SKM-1 (cell line): ENCODE data around the gene ACOX3.
"Not testable (repeated sequence)": the region's sequence is repeated elsewhere in the genome, so short reads cannot be mapped to it uniquely, and the experiment has no call there.

Source experiments
- DNase-seq: peaks from one replicate; lab custom pipeline; 2025; ENCODE audit not compliant: unreplicated experiment; lab: John Stamatoyannopoulos, UW

The ACOX3 gene

DNA sequence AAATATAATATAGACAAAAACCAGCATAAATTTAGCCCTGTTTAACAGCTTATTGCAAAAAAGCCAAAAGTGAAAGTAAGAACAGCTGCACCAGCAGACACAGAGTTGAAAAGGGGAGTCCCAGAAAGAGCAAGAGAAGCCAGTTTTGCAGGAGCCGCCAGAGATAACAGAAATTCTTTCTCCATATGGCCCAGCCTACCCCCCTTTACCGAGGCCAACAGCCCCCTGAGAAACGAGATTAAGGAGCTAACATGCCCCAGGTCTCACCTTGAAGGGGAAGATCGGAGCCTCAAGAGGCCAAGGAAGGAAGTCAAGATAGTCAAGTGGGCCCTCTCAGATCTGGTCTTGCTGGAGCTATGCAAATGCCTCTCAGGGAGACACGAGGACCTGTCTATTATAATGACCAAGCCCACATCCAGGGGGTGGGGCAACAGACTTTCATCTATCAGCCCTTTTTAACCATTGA lies 4.8 kb downstream of the ACOX3 start:
- no peak for DNase-seq

DNA sequence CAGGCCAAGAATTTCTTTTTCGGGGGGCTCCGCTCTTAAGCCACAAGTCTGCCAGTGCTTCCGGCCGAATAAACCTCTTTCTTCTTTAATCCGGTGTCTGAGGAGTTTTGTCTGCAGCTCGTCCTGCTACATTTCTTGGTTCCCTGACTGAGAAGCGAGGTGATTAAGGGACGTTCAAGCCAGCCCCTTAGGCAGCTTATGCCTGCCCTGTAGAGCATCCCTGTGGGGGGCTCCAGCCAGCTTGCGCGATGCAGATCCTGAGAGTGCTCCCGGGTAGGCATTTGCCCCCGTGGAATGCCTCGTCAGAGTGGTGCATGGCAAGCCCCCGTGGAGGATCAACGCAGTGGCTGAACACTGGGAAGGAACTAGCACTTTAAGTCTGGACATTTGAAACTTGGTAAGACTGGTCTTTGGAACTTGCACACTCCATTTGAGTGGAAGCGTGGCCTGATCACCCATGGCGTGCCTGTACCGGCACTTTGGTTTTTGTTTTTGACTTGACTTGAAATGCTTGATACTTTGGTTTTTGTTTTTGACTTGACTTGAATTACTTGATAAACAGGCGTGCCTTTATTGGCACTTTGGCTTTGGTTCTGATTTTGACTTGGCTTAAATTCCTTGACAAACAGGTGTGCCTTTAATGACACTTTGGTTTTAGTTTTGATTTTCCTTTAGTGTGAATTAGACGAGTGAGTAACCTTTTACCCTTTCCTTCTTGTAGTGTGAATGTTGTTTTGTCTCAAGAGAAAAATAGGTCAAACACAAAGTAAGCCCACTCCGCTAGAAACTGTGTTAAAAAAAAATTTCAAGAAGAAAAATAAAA lies 6.1 kb downstream of the ACOX3 start:
- no peak for DNase-seq

DNA sequence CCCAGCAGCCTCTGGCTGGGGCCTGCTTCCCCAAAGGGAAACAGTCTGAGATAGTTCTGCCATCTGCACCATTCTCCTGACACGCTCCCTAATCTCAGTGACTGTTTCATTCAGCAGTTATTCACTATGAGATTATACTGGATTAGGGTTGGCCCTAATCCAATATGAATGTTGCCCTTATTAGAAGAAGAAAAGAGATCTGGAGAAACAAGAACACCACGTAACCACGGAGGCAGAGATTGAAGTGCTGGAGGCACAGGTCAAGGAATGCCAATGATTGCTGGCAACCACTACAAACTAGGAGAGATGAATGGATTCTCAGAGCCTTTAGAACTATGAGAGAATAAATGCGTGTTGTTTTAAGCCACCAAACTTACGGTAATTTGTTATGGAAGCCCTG lies 7.4 kb downstream of the ACOX3 start:
- DNase-seq: no peak

DNA sequence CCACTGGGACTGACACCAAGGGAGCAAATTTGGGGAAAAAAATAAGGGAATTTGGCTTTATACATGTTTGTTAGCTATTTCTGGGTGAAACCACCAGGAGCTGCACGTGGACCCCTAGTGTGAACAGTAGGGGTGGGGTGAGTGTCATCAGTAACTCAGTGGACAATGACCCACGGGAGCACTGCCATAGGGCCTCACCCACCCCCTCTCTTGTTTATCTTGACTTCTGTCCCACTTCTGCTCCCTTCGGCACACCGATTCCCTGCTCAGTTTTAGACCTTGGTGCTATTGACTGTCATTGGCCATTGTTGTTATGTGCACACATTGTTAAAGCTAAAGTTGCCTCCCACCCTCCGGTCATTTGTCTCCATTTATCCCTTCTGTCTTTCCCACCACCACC lies 9.0 kb downstream of the ACOX3 start:
- DNase-seq: no peak

DNA sequence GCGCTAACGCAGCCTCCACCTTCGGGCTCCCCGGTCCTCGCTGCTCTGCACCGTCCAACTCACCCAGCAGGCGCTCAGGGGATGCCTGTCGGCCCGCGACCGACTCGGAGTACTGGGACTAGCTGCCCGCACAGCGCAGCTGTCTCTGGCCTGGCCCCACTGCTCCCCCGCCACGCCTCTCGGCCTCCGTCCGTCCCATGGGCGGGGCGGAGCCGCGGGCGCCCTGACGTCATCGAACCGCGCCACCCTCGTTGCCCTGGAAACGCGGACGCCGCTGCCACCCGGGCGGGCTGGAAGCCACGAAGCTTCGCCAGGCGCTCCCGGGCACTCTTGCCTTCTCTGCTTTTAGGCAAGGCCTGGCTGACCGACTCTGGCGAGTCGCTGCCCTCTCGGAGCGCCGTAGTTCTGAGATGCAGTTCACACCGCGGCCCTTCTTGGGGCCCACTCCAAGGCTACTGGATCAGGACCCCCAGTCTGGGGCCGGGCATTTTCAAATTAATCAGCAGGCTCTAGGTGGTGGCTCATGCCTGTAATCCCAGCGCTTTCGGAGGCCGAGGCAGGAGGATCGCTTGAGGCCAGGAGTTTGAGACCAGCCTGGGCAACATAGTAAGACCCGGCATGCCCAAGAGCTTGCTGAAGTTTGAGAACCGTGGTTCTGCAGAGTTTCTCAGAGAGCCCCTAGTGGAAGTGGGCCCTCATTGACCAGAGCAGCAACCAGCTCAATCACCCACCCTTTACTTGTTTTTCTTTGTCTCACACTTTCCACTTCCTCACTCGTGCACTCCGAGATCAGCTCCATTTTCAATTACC lies 12.0 kb downstream of the ACOX3 start:
- peak; percentile 82 for DNase-seq

DNA sequence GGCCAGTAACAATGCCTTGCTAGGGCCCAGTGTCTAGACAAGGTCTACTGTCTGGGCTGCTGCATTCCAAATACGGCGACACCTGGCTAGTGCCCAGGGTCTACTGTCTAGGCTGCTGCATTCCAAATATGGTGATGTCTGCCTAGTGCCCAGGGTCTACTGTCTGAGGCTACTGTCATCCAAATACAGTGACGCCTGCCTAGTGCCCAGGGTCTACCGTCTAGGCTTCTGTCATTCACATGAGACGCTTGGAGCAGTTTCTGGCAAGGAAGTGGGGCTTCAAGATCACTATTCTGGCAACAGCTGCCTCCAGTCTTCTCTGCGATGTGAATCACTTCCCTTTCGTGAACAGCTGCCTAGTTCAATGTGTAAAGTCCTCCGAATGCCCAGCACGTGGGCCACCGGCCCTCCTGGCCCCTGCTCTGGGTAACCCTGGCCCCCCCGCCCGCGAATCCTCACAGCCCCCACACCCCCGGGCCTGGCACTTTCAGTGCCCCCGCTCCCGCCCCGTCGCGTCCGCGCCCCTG lies 12.7 kb downstream of the ACOX3 start:
- DNase-seq: peak; percentile 31

DNA sequence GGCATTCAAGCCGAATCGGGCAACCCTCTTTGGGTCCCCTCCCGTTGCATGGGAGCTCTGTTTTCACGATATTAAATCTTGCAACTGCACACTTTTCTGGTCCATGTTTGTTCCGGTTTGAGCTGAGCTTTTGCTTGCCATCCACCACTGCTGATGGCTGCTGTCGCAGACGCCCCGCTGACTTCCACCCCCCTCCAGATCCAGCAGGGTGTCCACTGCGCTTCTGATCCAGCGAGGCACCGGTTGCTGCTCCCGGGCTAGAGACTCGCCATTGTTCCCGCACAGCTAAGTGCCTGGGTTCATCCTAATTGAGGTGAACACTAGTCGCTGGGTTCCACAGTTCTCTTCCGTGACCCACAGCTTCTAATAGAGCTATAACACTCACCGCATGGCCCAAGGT lies 13.3 kb downstream of the ACOX3 start:
- no peak for DNase-seq

DNA sequence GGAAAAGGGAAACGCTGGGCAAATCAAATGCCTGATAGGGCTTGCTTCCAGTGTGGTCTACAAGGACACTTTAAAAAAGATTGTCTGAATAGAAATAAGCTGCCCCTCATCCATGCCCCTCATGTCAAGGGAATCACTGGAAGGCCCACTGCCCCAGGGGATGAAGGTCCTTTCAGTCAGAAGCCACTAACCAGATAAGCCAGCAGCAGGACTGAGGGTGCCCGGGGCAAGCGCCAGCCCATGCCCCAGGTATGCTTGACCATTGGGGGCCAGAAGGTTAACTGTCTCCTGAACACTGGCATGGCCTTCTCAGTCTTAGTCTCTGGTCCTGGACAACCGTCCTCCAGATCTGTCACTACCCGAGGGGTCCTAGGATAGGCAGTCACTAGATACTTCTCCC lies 17.7 kb downstream of the ACOX3 start:
- no peak for DNase-seq

DNA sequence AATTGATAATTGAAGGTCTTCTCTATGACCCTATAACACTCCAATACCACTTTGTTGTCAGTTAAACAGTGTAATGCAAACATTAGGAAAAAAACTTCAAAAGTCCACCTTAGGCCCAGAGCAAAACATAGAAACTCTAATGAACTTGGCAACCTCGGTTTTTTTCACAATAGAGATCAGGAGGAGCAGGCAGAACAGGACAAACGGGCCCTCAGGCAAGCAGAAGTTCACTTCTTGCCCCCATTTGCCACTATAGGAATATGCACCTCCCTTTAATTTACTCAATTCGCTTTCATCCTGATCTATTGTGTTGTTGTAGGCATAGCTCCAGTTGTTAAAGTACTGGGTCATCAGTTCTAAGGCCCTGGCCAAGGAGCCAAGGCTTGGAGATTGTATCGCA lies 18.2 kb downstream of the ACOX3 start:
- DNase-seq: no peak

DNA sequence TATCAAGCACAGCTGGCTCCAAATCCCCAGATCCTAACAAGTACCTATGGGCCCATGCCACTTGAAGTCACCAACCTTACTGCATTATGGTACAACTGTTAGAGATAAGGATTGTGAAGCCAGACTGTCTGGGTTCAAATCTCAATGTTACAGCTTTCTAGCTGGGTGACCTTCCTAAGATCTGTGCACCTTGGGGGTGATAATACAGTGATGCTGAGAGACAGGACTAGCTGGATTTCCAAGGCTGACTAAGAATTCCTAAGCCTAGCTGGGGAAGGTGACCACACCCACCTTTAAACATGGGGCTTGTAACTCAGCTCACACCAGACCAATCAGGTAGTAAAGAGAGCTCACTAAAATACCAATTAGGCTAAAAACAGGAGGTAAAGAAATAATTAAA lies 20.4 kb downstream of the ACOX3 start:
- DNase-seq: not testable (repeated sequence)

DNA sequence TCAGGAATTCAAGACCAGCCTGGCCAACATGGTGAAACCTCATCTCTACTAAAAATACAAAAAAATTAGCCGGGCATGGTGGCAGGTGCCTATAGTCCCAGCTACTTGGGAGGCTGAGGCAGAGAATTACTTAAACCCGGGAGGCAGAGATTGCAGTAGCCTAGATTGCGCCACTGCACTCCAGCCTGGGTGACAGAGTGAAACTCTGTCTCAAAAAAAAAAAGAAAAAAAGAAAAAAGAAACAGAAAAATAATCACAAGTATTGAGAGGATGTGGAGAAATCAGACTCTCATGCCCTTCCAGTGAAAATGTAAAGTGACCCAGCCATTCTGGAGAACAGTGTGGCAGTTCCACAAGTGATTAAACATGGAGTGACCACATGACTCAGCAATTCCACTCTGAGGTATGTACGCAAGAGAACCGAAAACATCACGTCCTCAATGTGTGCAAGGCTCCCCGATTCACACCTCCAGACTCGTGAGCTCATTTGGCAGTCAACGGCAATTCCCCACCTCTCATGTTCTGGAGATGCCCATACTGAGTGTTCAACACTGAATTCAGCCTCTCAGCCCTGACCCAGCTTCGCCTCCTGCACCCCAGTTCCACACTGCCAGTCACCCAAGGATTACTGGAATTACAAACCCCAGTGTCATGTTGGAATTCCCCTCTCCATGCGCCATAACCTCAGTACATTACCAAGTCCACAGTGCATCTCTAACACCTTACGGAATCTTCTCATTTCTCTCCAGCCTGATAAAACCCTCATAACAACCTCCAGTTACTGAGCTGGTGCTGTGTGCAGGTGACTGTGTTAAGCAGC lies 21.1 kb downstream of the ACOX3 start:
- peak; percentile 32 for DNase-seq

DNA sequence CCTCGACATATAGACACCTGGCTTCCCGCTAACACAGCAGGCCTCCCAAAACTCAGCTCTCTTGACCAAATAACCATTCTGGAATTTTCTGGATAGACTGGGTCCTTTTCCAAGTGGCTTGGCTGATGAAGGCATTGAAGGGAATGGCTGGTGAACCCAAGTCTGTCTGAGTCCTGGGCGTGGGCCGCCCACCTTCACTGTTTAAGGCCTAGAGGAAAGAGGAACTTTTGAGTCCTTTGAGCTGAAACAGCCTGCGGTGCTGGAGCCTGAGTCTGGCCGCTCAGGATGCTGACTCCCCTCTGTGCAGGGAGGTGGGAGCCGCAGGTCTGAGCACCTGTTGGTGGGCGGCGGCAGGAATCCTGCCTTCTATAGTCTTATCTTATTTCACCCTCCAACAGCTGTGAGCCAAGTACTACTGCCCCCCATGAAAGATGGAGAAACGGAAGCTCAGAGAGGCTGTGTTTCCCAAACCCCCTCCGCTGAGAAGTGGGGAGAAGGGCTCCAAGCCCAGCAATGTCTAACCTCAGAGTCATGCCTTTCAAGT lies 23.4 kb downstream of the ACOX3 start:
- DNase-seq: no peak

DNA sequence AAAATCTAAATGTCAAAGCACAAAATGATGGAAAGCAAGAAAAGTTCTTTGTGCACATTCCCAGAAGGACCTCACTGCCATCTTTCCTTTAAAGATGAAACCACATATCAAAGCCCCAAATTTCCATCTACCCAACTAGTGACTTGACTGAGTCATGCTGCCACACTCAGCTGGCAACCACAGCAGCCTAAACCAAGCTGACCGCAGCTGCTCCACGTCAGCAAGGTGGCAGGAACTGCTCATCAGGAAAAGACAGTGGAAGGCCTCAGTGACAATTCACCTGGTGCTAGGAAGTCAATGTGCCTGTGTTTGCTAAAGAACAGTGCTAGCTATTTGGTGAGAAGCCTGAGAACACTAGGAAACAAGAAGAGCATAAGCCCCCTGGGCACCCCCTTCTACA lies 26.1 kb downstream of the ACOX3 start:
- no peak for DNase-seq

DNA sequence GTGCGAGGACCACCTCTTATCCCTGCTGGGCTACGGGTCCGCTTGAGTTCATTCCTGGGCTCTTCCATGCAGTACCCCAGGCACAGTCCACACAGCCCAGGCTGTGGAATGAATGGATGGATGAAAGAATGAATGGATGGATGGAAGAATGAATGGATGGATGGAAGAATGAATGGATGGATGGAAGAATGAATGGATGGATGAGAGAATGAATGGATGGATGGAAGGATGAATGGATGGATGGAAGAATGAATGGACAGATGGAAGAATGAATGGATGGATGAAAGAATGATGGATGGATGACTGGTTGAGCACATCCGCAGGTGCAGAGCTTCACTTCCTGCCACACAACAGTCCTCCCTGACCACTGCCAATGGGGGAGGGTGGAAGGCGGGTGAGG lies 28.2 kb downstream of the ACOX3 start:
- no peak for DNase-seq

DNA sequence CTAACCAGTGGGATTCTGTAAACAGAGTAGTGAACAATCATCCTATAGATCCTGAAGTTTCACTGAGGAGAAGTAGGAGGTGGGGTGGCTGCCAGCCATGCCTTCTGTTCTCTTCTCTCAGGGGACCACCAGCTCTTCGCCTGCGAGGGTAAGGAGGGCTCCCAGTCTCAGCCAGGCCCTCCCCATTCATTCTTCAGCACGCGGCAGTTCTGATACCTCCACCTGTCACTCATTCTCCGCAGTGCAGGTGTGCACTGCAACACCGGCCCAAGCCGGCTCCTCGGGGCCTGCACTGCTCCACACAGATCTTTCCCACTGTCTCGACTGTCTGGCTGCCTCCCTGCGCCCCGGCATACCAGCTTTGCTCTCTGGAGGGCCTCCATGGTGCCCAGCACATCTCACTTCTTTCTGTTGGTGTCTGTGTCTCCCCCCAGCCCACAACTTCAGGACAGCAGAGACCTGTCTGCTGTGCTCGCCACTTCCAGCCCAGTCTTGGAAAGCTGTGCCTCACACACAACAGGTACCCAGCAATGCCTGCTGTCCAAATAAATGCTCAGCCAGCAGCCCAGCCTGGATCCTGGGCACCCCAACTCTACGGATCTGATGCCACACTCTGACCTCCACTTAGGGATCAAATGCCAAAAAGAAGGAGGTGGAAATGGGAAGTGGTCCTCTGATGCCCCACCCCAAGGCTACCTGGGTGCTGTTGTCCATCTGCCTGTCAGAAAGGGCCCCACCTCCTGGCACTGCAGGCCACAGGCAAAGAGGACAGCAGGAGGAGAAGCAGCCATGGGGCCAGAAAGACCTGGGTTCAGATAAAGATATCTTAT lies 29.0 kb downstream of the ACOX3 start:
- no peak for DNase-seq

DNA sequence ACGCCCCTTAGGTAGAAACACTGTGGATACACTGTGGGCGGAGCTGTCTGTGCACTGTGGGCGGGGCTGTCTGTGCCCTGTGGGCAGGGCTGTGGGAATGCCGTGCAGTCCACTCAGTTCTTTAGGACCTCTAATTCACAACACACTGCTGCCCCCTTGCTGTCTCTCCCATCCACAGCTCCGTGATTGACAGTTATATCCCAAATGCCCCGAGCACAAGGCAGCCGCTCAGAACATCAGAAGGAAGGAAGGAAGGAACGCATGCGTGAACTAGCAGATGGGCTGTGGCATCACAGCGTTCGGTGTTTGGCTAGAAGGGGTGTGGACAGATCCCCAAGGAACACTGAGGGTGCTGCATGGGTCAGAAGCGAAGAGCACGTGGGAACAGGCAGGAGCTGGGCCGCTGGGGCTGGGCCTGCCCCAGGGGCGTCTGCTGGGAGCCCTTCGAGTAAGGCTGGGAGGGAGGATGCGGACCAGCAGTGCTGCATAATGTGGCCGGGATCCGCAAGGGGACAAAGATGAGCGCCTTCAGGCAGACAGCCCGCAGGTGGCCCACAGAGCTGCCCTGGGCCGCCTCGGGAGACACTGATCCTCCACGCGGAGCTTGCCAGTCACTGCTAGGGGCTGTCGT lies 29.8 kb downstream of the ACOX3 start:
- no peak for DNase-seq

DNA sequence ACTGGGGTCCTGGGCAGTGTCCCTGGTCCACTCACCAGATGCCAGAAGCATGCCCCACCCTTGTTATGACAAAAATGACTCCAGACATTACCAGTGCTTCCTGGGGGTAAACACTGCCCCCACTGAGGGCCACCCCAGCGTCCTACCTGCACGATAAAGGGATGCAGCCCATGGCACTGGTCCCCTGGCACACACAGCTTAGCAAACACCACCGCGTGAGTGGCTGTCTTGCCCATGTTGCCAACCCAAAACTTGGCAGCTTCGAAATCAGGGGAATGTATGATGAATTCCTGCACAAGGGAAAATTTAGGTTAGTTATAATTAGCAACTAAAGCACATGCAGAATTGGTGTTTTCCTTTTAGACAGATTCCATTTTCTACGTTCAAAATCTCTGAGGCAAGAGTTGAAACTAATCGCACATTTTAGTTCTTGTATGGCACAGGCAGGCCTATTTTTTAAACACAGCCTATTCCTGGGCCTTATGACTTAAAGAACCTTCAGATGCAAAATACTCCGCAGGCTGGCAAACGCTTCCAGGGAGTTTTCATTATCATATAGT lies 30.4 kb downstream of the ACOX3 start:
- no peak for DNase-seq

DNA sequence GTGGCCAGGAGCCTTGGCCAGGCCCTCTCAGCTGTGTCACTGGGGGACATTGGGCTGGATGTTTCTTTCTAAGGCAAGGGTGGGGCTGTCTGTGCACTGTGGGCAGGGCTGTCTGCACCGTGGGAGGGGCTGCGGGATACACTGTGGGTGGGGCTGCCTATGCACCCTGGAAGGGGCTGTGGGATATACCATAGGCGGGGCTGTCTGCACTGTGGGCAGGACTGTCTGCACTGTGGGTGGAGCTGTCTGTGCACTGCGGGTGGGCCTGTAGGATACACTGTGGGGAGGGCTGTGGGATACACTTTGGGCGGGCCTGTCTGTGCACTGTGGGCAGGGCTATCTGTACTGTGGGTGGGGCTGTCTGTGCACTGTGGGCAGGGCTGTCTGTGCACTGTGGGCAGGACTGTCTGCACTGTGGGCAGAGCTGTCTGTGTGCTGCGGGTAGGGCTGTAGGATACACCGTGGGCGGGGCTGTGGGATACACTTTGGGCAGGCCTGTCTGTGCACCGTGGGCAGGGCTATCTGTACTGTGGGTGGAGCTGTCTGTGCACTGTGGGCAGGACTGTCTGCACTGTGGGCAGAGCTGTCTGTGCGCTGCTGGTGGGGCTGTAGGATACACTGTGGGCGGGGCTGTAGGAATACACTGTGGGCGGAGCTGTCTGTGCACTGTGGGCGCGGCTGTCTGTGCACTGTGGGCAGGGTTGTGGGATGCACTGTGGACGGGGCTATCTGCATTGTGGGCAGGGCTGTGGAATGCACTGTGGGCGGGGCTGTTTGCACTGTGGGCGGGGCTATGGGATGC lies 31.1 kb downstream of the ACOX3 start:
- no peak for DNase-seq
